GM21528 (cell line): ENCODE results near the gene ZNF853.
"Not testable (repeated sequence)": the region's sequence is repeated elsewhere in the genome, so short reads cannot be mapped to it uniquely, and the experiment has no call there.

Source experiments
- ATAC-seq: cut with Tn5 transposase; IDR thresholded peaks from one replicate; pipeline ENCODE4 v1.9.1; 2021; ENCODE audit warnings: mild to moderate bottlenecking, moderate library complexity; ENCODE audit not compliant: unreplicated experiment, low FRiP score

ZNF853 gene

GRCh38 chr7:6634021-6634420 lies 18.6 kb downstream of the ZNF853 start:
- ATAC-seq, result no peak

DNA sequence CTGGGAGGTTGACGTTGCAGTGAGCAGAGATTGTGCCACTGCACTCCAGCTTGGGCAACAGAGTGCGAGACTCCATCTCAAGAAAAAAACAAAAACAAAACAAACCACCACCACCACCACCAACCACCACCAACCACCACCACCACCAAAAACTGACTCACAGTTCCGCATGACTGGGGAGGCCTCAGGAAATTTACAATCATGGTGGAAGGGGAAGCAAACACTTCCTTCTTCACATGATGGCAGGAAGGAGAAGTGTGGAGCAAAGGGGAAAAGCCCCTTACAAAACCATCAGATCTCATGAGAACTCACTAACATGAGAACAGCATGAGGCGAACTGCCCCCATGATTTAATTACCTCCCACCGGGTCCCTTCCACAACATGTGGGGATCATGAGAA lies 19.6 kb downstream of the ZNF853 start:
- not testable (repeated sequence) for ATAC-seq

- peak; percentile 63 for ATAC-seq
Observed at GRCh38 chr7:6636741-6637543, 21.5 kb downstream of the ZNF853 start, which contains the start of gene ZNF316. Gene ZNF316, plus strand, starts transcription at chr7:6637318. Its CDS starts 5,092 bp downstream, at chr7:6642410.

- ATAC-seq, result peak; percentile 79
Observed at GRCh38 chr7:6637544-6638229, 22.3 kb downstream of the ZNF853 start.

- ATAC-seq, result no peak
Observed at GRCh38 chr7:6639032-6639431, 23.6 kb downstream of the ZNF853 start.

DNA sequence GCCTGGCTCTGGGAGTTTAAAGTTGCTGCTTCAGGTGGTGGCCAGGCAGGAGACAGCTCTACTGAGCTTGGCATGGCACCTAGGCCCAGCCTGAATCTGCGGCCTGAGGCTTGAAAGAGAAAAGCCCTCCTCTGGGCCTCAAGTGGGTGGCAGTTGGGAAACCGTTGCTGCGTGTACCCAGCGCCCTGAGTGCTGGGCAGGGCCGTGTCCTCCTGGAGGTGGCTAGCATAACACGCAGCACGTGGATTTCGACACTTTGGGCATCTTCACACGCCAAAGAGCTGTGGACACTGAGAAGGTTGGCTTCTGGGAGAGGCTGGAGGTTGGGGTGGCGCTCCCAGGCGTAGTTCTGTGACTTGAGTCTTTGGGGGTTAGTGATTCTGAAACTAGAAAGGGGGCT lies 24.2 kb downstream of the ZNF853 start:
- no peak for ATAC-seq

- ATAC-seq, result no peak
Observed at GRCh38 chr7:6640246-6640721, 24.9 kb downstream of the ZNF853 start.

DNA sequence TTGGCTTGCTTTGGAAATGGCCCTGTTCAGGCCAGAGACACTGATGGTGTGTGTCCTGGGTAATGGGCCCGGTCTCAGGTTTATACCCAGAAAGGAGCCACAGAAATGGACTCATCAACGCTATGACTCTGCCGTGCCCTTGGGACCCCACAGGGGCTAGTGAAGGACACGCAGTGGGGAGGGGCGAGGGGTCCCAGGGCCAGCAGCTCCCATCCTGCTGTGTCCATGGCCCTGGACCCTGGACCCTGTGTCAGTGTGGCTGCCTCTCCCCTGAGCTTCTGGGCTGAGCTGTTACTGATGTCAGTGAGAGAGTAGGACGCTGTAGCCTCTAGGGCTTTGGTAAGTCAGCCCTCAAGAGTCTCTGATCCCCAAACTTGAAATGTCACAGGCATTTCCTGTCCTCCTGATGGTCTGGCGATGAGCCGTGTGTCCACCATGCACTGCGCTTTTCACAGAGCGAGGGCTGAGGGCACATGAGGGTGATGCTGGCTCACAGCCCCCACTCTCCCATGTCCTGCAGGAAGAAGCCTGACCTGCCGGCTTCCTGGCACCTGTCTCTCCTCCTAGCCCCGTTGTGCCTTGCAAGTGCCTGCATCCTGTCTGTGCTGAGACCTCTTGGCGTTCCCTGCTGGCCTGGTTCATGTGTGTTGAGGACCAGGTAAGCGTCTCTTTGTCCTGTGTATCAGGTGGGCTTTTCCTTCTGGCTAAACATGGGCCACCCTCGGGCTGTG lies 26.1 kb downstream of the ZNF853 start:
- ATAC-seq, result no peak

GRCh38 chr7:6642239-6642839 lies 26.9 kb downstream of the ZNF853 start:
- no peak for ATAC-seq

GRCh38 chr7:6642861-6643640 lies 27.6 kb downstream of the ZNF853 start:
- no peak for ATAC-seq

- no peak for ATAC-seq
Observed at GRCh38 chr7:6643915-6644625, 28.7 kb downstream of the ZNF853 start.

DNA sequence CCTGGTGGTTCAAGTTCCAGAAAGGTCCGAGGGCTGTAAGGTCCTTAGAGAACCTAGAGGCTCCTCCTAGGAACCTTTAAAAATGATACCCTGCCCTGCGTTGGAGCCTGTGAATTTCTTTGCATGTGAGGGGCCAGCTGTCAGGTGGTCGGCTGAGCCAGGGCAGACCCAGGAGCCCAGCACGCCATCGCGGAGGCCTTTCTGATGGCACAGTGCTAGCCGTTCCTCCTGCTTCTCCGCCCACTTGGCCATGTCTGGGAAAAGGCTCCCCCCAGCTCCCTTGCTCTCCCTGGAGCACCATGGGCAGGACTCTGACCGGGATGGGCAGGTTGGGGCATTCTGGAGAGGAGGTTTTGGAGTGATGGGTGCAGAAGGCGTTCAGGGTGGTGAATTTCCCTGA lies 29.3 kb downstream of the ZNF853 start:
- no peak for ATAC-seq

DNA sequence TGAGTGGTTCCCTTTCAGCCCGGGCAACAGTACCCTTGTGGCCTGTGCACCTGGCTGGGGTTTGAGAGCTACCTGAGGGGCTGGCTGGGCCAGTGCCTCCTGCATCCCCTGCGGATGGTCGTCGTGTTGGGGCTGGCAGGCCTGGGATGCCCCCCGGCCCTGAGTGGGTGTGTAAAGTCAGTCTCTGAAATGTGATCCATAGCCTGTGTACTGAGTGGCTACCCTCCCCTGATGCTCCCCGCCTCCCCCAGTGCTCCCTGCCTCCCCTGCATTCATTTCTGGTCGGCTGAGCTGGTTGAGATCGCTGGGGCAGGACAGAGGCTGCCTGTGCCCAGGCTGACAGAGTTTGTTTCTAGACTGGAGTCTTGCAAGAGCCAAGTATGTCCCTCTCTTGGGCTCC lies 31.1 kb downstream of the ZNF853 start:
- ATAC-seq, result no peak

DNA sequence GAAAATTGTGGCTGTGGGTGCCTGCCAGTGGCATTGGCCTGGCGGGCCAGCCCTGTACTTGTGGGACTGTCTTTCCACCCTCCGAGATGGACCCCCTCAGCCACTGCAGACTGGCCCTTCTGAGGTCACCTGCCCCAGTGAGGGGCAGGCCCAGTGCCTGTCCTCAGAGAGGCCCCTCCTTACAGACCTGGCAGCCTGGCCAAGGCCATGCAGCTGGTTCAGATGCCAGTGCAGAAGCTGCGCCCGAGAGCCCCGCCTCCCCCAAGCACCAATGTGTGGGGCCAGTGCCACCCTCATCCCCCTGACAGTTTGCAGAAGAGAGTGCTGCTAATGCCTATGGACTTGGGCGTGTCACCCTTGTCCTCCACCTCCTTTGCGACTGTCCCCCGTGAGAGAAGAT lies 31.7 kb downstream of the ZNF853 start:
- no peak for ATAC-seq

- no peak for ATAC-seq
Observed at GRCh38 chr7:6647541-6647940, 32.1 kb downstream of the ZNF853 start.

DNA sequence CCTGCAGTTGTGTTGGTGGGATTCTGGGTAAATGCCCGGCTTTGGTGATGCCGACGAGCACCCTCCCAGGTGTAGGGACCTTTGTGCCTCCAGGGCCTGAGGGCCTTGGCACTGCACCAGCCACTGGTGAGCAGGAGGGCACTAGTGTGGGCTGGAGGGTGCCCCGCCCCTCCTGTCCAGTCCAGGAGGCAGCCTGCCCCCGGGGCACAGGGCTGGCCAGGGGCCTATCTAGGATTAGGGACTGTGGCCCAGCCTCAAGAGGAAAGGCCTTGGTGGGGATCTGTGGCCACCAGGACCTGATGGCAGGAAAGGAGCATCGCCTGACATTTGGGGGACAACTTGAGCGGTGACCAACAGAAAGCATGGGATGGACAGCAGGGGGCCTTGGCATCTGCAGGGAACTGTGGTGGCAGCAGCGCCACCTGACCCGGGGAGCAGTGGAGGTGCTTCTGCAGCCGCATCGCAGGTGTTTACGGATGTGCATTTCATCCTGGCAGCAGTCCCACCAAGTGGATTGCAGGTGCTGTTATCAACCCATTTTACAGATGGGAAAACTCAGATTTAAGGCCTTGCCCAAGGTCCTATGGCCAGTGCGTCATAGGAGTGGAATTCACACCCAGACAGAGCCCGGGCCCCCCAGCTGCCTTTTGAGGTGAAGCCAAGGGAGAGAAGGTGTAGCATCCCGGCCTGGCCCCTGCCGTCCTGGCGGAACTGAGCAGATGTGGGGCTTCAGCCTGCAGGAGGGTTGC lies 32.8 kb downstream of the ZNF853 start:
- no peak for ATAC-seq

DNA sequence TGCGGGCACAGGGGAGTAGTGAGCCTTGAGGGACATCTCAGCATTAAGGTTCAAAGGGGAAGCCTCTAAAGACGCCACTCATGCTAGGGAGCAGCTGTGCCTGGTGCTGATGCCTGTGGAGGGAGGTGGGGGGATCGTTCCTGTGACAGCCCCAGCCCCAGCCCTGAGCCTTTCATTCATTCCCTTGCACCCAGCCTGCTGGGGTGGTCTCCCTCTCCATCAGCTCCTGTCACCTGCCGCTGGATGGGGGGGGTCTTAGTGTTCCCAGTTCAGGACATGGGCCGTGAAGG lies 33.4 kb downstream of the ZNF853 start:
- ATAC-seq, result no peak

DNA sequence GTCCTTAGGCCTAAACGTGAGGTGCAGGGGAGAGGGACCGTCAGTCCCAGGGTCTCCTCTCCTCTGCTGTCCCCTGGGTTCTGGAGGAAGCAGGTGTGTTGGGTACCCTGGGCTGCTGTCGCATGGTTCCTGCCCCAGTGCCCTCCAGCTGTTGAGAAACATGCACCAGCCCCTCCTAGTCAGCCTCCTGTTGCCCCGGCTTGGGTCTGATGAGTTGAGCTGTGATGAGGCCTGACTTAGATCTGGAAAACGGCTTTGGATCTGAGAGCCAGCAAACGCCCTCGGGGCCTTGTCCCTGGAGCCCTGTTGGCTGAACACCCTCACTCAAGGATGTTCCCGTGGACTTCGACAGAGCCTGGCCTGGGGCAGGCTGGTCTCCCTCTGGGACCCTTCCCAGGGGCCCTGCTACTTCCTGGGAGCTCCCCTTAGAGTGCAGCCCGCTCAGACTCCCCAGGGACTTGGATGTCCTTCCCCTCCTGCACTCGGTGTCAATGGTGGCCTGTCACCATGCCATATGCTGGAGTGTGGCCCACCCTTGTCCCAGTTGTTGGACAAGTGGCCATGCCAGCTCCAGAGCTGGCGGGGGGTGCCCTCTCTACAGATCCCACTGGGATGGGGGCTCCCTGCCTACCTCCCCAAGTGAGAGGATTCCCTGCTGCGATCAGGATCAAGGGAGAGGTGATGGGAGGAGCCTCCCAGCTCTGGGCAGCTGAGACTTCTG lies 34.0 kb downstream of the ZNF853 start:
- ATAC-seq, result no peak
